ENCODE measurements around the gene FAT2.

Gene FAT2

DNA sequence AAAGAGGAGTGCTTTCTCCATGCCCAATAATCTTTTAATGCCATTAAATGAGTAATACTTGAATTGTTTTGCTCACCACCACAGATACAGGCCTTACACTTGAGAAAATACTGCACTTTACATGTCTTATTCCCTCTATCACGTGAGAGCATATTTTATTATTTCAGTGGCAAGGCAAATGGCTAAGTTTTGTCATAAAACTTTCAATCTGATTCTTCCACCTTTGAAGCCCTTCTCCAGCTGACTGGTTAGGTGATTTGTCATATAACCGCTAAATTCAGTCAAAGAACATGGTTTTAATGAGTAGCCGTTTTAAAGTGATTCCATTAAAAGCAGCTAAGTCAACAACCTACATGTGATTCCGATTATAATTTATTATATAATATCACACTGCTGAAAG lies 43.8 kb downstream of the FAT2 start:
- H3K4me3 ChIP-seq (ENCODE audit: low read depth, low read length), result no peak overlapping the region
- TF ChIP-seq, protein P1, sequence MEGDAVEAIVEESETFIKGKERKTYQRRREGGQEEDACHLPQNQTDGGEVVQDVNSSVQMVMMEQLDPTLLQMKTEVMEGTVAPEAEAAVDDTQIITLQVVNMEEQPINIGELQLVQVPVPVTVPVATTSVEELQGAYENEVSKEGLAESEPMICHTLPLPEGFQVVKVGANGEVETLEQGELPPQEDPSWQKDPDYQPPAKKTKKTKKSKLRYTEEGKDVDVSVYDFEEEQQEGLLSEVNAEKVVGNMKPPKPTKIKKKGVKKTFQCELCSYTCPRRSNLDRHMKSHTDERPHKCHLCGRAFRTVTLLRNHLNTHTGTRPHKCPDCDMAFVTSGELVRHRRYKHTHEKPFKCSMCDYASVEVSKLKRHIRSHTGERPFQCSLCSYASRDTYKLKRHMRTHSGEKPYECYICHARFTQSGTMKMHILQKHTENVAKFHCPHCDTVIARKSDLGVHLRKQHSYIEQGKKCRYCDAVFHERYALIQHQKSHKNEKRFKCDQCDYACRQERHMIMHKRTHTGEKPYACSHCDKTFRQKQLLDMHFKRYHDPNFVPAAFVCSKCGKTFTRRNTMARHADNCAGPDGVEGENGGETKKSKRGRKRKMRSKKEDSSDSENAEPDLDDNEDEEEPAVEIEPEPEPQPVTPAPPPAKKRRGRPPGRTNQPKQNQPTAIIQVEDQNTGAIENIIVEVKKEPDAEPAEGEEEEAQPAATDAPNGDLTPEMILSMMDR (IDR thresholded peaks at IDR 0.05; ENCODE audit: low read depth, low read length), result no peak
- TF ChIP-seq MYC (IDR thresholded peaks at IDR 0.05; ENCODE audit: low read depth, low read length) (no peak), POLR2A (IDR thresholded peaks at IDR 0.05; ENCODE audit: extremely low read depth, insufficient read length) (no peak)
- TF ChIP-seq, protein P2, sequence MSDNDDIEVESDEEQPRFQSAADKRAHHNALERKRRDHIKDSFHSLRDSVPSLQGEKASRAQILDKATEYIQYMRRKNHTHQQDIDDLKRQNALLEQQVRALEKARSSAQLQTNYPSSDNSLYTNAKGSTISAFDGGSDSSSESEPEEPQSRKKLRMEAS (IDR thresholded peaks at IDR 0.05; ENCODE audit: low read depth, low read length), result no peak
- DNase-seq (ENCODE audit: low read depth), result no peak

DNA sequence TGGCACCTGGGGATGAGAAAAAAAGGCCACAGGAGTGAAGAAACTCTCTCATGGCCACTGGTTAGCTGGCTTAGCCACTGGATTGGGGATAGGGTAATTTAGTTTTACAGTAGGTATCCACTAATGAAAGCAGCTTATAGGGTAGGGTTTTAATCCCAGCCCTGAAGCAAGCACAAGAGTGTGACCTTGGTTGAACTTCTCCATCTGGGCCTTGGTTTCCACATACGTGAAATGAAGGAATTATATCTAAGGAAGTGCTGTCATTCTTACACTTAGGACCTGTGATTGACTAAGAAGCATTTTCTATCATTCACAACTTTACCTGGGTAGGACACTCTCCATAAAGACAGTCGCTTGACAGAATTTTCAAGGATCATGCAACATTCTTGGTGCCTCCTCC lies 49.6 kb downstream of the FAT2 start:
- DNase-seq (ENCODE audit: low read depth), result no peak
- TF ChIP-seq, protein P2 (IDR thresholded peaks at IDR 0.05; ENCODE audit: low read depth, low read length), result no peak
- no peak for TF ChIP-seq MYC (IDR thresholded peaks at IDR 0.05; ENCODE audit: low read depth, low read length)
- TF ChIP-seq, protein P1 (IDR thresholded peaks at IDR 0.05; ENCODE audit: low read depth, low read length), result no peak
- no peak for TF ChIP-seq POLR2A (IDR thresholded peaks at IDR 0.05; ENCODE audit: extremely low read depth, insufficient read length)
- H3K4me3 ChIP-seq (ENCODE audit: low read depth, low read length), result no peak overlapping the region
